GM21526 (cell line): ENCODE results near the gene MUC6.

Experiments
- ATAC-seq: cut with Tn5 transposase; IDR thresholded peaks from one replicate; pipeline ENCODE4 v1.9.1; 2021; ENCODE audit warnings: moderate library complexity; ENCODE audit not compliant: unreplicated experiment, low FRiP score

Gene MUC6

GRCh38 chr11:1012740-1013630 lies 23.5 kb downstream of the MUC6 start:
- no peak for ATAC-seq

- ATAC-seq: no peak
These were observed 24.2 kb downstream of the MUC6 start for GRCh38 chr11:1012291-1012690.

DNA sequence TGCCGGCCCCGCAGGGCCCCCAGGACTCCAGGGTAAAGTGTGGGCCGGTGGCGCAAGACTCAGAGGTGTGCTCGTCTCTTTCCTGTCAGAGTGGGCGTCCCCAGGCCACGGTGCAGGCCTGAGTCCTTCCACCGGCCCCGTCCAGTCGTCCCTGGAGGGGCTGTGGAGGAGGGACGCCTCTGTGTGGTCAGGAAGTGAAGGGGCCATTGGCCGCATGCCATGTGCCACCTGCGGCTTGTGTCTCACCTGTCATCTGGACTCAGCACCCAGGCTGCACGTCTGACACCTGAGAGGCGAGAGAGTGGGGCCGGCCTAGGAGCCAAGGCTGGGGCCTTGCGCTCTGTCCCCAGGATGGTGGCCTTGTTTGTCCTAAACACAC lies 25.2 kb downstream of the MUC6 start:
- ATAC-seq: no peak

GRCh38 chr11:1010551-1011319 lies 25.8 kb downstream of the MUC6 start:
- no peak for ATAC-seq

DNA sequence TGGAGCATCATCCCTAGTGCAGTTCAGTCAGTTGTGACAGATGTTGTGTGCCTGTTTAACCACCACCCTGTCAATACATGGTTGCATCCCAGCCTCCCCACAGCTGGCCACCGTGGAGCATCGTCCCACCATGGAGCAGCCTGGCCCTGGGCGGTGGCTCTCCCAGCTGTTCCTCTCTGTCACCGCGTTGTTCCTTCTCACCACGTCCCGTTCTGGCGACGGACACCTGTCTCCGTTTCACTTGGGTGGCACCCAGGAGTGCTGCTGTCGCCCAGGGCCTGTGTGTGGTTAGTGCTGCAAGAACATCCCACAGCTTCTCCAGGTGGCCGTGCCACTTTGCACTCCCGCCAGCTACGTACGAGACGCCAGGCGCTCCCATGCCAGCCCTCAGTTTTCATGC lies 26.5 kb downstream of the MUC6 start:
- no peak for ATAC-seq

DNA sequence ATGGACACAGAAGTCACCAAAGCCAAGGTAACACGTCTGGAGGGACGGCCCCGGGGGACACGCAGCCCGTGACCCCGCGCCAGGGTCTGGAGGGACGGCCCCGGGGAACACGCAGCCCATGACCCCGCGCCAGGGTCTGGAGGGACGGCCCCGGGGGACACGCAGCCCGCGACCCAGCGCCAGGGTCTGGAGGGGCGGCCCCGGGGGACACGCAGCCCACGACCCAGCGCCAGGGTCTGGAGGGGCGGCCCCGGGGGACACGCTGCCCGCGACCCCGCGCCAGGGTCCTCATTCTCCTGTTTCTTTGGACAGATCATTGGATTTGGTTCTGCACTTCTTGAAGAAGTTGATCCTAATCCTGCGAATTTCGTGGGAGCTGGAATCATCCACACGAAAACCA lies 27.1 kb downstream of the MUC6 start:
- no peak for ATAC-seq

GRCh38 chr11:1008803-1009145 lies 27.7 kb downstream of the MUC6 start:
- ATAC-seq: no peak

- no peak for ATAC-seq
These were observed 28.3 kb downstream of the MUC6 start for GRCh38 chr11:1008001-1008802.

DNA sequence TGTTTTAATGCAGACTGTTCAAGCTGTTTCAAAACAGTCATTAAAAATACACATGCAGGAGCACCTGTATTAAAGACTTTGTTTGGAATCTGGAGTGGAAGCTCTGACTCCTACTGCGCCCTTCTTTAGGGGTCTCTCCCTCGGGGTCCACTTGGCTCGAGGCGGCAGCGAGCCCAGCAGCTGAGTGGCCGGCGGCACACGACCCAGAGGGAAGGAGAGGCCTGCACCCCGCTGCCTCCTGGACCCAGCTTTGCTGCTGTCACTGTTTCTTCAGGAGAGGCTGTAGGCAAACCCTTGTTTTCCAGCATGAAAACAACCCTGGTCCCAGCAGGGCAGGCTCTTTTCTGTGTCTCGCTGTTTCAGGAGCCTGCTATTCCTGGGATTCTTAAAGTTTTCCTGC lies 29.2 kb downstream of the MUC6 start:
- no peak for ATAC-seq

GRCh38 chr11:1006762-1007161 lies 29.8 kb downstream of the MUC6 start:
- ATAC-seq: no peak

DNA sequence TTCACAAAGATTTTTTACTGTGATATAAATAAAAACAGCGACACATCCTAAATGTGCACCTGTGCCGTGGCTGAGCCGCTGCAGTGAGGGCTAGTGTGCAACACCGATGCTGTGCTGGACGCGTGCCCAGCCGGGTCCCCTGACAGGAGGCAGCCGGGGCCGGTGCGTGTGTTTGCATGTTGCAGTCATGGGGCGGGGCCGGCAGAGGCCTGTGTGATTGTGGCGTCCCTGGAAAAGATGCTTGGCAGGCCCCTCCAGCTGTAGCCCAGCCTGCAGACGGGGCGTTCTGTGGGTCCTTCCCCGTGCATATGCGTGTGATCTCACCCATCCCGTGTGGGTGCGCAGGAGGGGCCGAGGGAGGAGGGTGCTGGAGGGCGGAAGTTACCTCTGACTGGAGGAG lies 30.6 kb downstream of the MUC6 start:
- ATAC-seq: no peak

- ATAC-seq: no peak
These were observed 33.4 kb downstream of the MUC6 start for GRCh38 chr11:1003159-1003558.

DNA sequence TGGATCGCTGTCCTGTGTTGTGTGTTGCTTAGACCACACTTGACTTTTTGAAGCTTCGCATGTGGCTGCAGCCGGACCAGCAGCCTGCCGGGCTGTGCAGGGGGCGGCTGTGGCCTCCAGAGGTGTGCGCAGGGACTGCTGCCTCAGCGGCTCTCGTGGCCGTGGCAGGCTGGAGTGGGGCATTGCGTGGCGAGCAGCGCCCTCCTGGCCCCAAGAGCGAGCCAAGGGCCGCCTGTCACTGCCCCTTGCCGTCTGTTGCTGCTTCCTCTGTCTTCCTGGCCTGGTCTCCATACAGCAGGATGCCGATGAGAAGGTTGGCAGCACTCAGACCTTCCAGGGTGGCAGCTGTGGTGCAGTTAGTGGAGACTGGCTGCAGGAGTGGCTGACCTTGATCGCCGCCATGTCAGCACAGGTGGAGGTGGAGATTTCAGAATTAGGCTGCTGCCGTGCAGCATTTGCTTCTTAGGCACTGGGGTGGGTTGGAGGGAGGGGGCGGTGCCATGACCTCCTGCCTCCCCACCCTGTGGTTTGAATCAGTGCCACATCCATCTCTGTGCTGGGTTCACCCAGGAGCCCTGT lies 34.0 kb downstream of the MUC6 start:
- no peak for ATAC-seq

- no peak for ATAC-seq
These were observed 34.7 kb downstream of the MUC6 start for GRCh38 chr11:1001617-1002405.

DNA sequence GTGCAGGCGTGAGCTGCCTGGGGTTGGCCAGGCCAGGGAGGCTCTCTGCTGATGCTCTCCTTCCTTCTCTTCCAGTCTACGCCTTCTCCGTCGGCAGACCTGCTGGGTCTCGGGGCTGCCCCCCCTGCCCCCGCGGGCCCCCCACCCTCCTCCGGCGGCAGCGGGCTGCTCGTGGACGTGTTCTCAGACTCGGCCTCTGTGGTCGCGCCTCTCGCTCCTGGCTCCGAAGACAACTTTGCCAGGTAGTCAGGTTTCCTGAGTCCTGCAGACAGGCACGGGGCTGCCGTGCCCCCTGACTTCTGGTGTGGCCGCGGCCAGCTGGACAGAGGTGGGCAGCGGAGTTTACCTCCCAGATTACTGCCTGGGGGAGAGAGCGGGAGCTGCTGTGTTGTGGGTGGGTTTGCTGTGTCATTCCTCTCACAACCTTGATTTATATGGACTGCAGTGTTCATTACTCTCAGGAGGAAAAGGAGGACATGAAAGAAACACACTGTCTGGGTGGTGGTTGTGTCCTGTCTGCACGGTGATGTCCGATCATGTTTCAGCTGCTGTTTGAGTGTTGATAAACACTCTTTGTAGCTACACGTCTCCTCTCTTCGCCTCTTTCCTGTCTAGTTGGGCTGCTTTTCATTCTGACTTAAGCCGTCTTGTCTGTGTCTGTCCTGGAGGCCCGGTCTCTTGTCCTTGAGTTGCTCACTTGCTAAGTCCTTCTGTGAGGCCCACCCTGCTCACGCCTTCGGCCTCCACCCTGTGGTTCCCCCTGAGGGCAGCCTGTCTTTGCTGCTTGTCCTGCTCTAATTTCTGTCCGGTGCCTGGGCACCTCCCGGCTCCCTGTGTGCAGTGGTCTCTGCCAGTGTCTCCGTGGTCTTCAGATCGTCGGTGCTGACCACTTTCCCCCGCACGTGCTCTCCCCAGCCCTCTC lies 35.9 kb downstream of the MUC6 start:
- ATAC-seq: no peak

DNA sequence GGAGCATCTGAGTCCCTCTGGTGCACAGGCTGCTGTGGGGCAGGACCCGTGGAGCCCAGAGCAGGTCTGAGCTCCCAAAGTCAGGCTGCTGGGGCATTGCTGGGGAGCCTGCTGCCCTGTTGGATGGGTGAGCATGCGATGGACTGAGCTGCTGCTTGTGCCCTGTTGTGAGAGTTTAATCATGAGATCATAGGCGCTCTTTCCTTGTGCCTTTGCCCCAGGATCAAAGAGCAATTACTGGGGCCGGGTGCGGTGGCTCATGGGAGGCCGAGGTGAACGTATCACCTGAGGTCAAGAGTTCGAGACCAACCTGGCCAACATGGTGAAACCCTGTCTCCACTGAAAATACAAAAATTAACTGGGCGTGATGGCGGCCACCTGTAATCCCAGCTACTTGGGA lies 37.5 kb downstream of the MUC6 start:
- ATAC-seq: no peak

- no peak for ATAC-seq
These were observed 38.6 kb downstream of the MUC6 start for GRCh38 chr11:997907-998306.

DNA sequence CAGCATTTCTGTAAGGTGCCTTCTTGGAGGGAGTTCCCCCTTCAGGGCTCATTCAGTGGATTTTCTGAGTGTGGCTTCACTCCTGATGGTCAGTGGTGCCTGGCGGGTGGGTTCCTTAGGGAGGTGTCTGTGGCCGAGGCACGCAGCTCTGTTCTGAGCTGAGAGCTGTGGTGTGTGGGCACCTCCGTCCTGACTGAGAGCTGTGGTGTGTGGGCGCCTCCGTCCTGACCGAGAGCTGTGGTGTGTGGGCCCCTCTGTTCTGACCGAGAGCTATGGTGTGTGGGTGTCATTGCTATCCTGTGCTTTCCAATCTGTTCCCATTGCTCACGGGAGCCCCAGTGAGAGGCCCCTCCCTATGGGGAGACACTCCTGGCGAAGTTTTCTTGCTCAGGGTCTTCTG lies 39.8 kb downstream of the MUC6 start:
- ATAC-seq: no peak
